PC-9 (cell line): ENCODE data around the gene LYSMD3. TPM values are rescaled to one million over a fixed set of nuclear protein-coding genes. Genes with fewer than 3 reads are reported as not detected.
A peak's percentile ranks its signal among the peaks of the same experiment; 100 is the strongest.
"Not testable (repeated sequence)": the region's sequence is repeated elsewhere in the genome, so short reads cannot be mapped to it uniquely, and the experiment has no call there.

Source experiments
- Bru-seq: library from RNA; stranded (reverse); fragments of 400-500 nt; gene quantifications from one replicate; lab custom pipeline; 2021; lab: Mats Ljungman, UMichigan
- BruChase-seq, 2 experiments: library from RNA; stranded (reverse); fragments of 400-500 nt; gene quantifications; one replicate each; lab custom pipeline; 2021; lab: Mats Ljungman, UMichigan
- BruUV-seq: library from RNA; stranded (reverse); fragments of 400-500 nt; replicated peaks from 2 replicates; lab custom pipeline; 2021; lab: Mats Ljungman, UMichigan
- CTCF ChIA-PET: fragments of 300-600 bp; sonication (Branson Sonifier 250); formaldehyde crosslinking; loops from one replicate; lab custom pipeline; 2022; ENCODE audit warnings: antibody characterized with exemption; lab: Charles Lee
- POLR2A ChIA-PET: fragments of 300-600 bp; sonication (Branson Sonifier 250); formaldehyde crosslinking; loops from one replicate; lab custom pipeline; 2022; ENCODE audit warnings: antibody characterized with exemption; ENCODE audit not compliant: unreplicated experiment; lab: Charles Lee
- DNase-seq, 2 experiments: peaks; one replicate each; pipeline versions ENCODE4 v3.0.0 to v3.0.0-alpha.2; 2015 to 2022; ENCODE audit warnings: mixed read lengths in 1 of 2
- H2AFZ ChIP-seq: fragments of 200-600 bp; sonication (generic); 2 replicates; pipeline ENCODE4 v1.8.1; 2017; ENCODE audit warnings: antibody characterized with exemption
- H3F3A ChIP-seq: fragments of 200-600 bp; sonication (generic); 2 replicates; pipeline ENCODE4 v1.8.1; 2017; ENCODE audit warnings: antibody characterized with exemption, mild to moderate bottlenecking, low read depth; ENCODE audit not compliant: insufficient read depth
- H3K27ac ChIP-seq: fragments of 200-600 bp; sonication (generic); 2 replicates; pipeline ENCODE4 v1.6.1; 2016; ENCODE audit warnings: mixed run types
- H3K27me3 ChIP-seq: fragments of 200-600 bp; sonication (generic); 2 replicates; pipeline ENCODE4 v1.6.1; 2016; ENCODE audit warnings: low read depth, mixed run types; ENCODE audit not compliant: insufficient read depth
- H3K36me3 ChIP-seq: fragments of 200-600 bp; sonication (generic); 2 replicates; pipeline ENCODE4 v1.6.1; 2016; ENCODE audit warnings: low read depth, mixed run types
- H3K4me1 ChIP-seq: fragments of 200-600 bp; sonication (generic); replicated peaks from 2 replicates; pipeline ENCODE4 v1.6.1; 2016; ENCODE audit warnings: mixed run types; ENCODE audit not compliant: insufficient read depth
- H3K4me2 ChIP-seq: fragments of 200-600 bp; sonication (generic); 2 replicates; pipeline ENCODE4 v1.6.1; 2017; ENCODE audit warnings: mixed run types
- H3K4me3 ChIP-seq: fragments of 200-600 bp; sonication (generic); 2 replicates; pipeline ENCODE4 v1.6.1; 2016; ENCODE audit warnings: mixed run types
- H3K79me2 ChIP-seq: fragments of 200-600 bp; sonication (generic); 2 replicates; pipeline ENCODE4 v1.6.1; 2017; ENCODE audit warnings: low read depth, mixed run types
- H3K9me2 ChIP-seq: fragments of 200-600 bp; sonication (generic); 2 replicates; pipeline ENCODE4 v1.8.1; 2017; ENCODE audit warnings: mild to moderate bottlenecking; ENCODE audit not compliant: insufficient read depth
- H3K9me3 ChIP-seq: fragments of 200-600 bp; sonication (generic); 2 replicates; pipeline ENCODE4 v1.8.1; 2016; ENCODE audit warnings: low read depth; ENCODE audit not compliant: insufficient read depth
- H4K20me1 ChIP-seq: fragments of 200-600 bp; sonication (generic); 2 replicates; pipeline ENCODE4 v1.8.1; 2017; ENCODE audit not compliant: insufficient read depth
- CTCF ChIP-seq: fragments of 200-600 bp; sonication (generic); conservative IDR thresholded peaks from 2 replicates; pipeline ENCODE4 v1.6.1; 2017; ENCODE audit warnings: mixed run types, antibody characterized with exemption, mild to moderate bottlenecking, moderate library complexity
- EZH2 ChIP-seq: fragments of 200-600 bp; sonication (generic); IDR thresholded peaks from 2 replicates; pipeline ENCODE4 v1.8.0; 2017; ENCODE audit warnings: antibody characterized with exemption, low read depth
- intact Hi-C: fragments of 100-400 bp; cut with micrococcal nuclease; formaldehyde crosslinking; loops from one replicate; pipeline ENCODE4 v1.10.0; 2022; ENCODE audit not compliant: unreplicated experiment
- long read RNA-seq: library from polyadenylated mRNA; stranded (forward); transcript quantifications from one replicate; pipeline ENCODE4 v2.0.0, GENCODE V29; 2022
- total RNA-seq: library from RNA; stranded (reverse); gene quantifications from 2 replicates; pipeline ENCODE4 v1.2.3, GENCODE V29; 2021

Gene LYSMD3
- 4.6 and 10.6 TPM in 2 replicates for total RNA-seq
- Bru-seq, nascent RNA = percentile 78 among the genes with signal in this experiment
- percentile 88 among the genes with signal in this experiment for BruChase-seq, experiment 1, labeled RNA remaining after a 2-hour chase
- percentile 79 among the genes with signal in this experiment for BruChase-seq, experiment 2, labeled RNA remaining after a 6-hour chase
- long read RNA-seq, full-length matches to known transcripts = 14 of 15 reads
- long read RNA-seq, partial matches to known transcripts = 0 of 15 reads
- long read RNA-seq, other reads (novel, unspliced or antisense) = 1 of 15 reads

DNA sequence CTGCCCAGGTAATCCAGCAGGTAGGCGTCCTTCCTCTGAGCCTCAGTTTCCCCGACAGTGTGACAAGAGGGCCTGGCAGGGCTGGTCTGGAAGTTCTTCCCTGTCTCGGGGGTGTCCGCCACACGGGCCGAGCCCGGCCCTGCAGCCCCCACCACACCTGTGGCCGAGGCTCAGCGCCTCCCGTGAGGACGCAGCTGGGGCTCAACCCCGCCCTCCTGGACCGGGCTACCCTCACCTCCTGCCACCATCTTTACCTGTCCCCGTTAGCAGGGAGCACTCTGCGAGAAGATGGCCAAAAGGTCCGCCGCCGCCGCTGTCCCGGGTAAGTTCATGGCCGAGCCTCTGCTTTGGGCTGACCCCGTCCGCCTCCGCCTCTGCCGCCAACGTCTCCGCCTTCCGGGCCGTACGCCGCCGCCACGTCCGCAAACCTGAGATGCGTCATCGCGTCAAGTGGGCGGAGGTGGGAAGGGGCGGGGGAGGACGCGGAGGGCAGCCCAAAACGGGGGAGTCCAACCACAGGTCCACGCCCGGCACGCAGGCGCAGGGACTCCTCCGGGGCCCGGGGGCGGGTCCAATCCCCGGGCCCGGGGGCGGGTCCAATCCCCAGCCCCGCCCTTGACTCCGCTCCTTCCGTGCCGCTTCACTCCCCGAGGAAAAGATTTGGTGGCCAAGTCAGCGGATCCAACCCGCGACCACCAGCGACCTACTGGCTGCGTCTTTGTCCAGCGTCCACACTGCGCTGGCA, at the start of gene LYSMD3:
LYSMD3 (minus strand) TSS at position 391 of the 745 bp plus-strand sequence. CDS start 4,295 bp downstream, outside the sequence.
- DNase-seq = peak; percentile 91 to 95
- Histone ChIP-seq H3K4me2 (peak within 1 kb of the TSS; percentile 90), H3K9me2 (no peaks in the 10 kb centered on the region), H3K27me3 (peaks cover 4% of the 10 kb centered on the region; the same call in 1 of the 2 replicates), H3K79me2 (peaks cover 34% of the 10 kb centered on the region), H3K36me3 (no peaks in the 10 kb centered on the region), H2AFZ (peak within 1 kb of the TSS; percentile 99), H3K4me1 (peaks cover 15% of the 10 kb centered on the region), H3K27ac (peak within 1 kb of the TSS; percentile 54), H3K9me3 (no peaks in the 10 kb centered on the region), H3K4me3 (peak within 1 kb of the TSS; percentile 82), H4K20me1 (no peaks in the 10 kb centered on the region; the same call in 1 of the 2 replicates), H3F3A (no peaks in the 10 kb centered on the region)
- CTCF ChIA-PET = interaction anchor here (0.8 kb wide), 1 partner anchor 89 kb away, joined by 4 read pairs; no protein-coding TSS in a partner anchor
- POLR2A ChIA-PET = no interaction called here
- BruUV-seq = no TSS peak
- no peak for TF ChIP-seq EZH2
- TF ChIP-seq CTCF = no peak
- intact Hi-C loops = loop anchor here (1.0 to 2.0 kb wide), 2 partner anchors 27 to 55 kb away; partner anchors contain the start of genes MBLAC2 and POLR3G

GRCh38 chr5:90576566-90576965, 47.2 kb upstream of the LYSMD3 start:
- H3K4me1 ChIP-seq, H3K9me3 ChIP-seq, H3K4me3 ChIP-seq, H3K27ac ChIP-seq, H3K27me3 ChIP-seq, H3K9me2 ChIP-seq, DNase-seq, H2AFZ ChIP-seq, H3K36me3 ChIP-seq, H4K20me1 ChIP-seq, intact Hi-C loops, H3F3A ChIP-seq, POLR2A ChIA-PET, H3K4me2 ChIP-seq, CTCF ChIA-PET, H3K79me2 ChIP-seq, BruUV-seq: not testable (repeated sequence)

- no peak overlapping the region for H3K4me2 ChIP-seq
- no TSS peak for BruUV-seq
- intact Hi-C loops = no loop called here
- CTCF ChIA-PET = no interaction called here
- no peak overlapping the region for H2AFZ ChIP-seq
- H3K27ac ChIP-seq = no peak overlapping the region
- no peaks in the 10 kb centered on the region for H4K20me1 ChIP-seq
- no peaks in the 10 kb centered on the region for H3K36me3 ChIP-seq
- no peaks in the 10 kb centered on the region for H3K27me3 ChIP-seq
- no peak for TF ChIP-seq CTCF
- no peak for TF ChIP-seq EZH2
- no peak overlapping the region for H3K4me3 ChIP-seq
- no peak for DNase-seq
- H3F3A ChIP-seq = no peaks in the 10 kb centered on the region
- H3K79me2 ChIP-seq = no peaks in the 10 kb centered on the region
- no peaks in the 10 kb centered on the region for H3K4me1 ChIP-seq
- H3K9me2 ChIP-seq = no peaks in the 10 kb centered on the region
- POLR2A ChIA-PET = no interaction called here
- H3K9me3 ChIP-seq = no peaks in the 10 kb centered on the region
These were observed 46.3 kb upstream of the LYSMD3 start for GRCh38 chr5:90575712-90576111.
